ENCODE results near the gene KRIT1.

DNA sequence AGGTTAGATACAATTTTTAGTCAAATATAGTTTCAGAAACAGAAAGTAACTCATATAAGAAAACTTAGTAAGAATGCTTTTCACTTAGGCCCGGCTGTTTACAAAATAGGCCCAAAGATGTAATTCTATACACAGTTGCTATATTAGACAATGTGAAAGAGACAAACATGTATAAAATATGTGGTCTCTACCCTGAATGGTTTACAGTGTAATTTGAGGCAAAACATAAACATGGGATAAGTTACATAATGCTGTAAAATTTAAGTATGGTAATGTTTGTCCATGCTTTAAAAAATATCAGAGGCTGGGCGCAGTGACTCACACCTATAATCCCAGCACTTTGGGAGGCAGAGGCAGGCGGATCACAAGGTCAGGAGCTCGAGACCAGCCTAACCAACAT lies 18.7 kb downstream of the KRIT1 start:
- TF ChIP-seq, protein P1, sequence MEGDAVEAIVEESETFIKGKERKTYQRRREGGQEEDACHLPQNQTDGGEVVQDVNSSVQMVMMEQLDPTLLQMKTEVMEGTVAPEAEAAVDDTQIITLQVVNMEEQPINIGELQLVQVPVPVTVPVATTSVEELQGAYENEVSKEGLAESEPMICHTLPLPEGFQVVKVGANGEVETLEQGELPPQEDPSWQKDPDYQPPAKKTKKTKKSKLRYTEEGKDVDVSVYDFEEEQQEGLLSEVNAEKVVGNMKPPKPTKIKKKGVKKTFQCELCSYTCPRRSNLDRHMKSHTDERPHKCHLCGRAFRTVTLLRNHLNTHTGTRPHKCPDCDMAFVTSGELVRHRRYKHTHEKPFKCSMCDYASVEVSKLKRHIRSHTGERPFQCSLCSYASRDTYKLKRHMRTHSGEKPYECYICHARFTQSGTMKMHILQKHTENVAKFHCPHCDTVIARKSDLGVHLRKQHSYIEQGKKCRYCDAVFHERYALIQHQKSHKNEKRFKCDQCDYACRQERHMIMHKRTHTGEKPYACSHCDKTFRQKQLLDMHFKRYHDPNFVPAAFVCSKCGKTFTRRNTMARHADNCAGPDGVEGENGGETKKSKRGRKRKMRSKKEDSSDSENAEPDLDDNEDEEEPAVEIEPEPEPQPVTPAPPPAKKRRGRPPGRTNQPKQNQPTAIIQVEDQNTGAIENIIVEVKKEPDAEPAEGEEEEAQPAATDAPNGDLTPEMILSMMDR (conservative IDR thresholded peaks at IDR 0.05): no peak
- TF ChIP-seq ZFX (IDR thresholded peaks at IDR 0.05): no peak
